GM12864 (cell line): ENCODE measurements around the gene PEAK3.
"Not testable (repeated sequence)": the region's sequence is repeated elsewhere in the genome, so short reads cannot be mapped to it uniquely, and the experiment has no call there.

Experiments
- DNase-seq: peaks from one replicate; pipeline ENCODE4 v3.0.0-alpha.2; 2011; ENCODE audit warnings: low read depth
- H3K4me3 ChIP-seq: 2 replicates; pipeline ENCODE4 v1.5.1; 2011; ENCODE audit warnings: mild to moderate bottlenecking, low read depth, low read length, control low read depth
- CTCF ChIP-seq: IDR thresholded peaks from 2 replicates; pipeline ENCODE4 v1.5.1; 2011; ENCODE audit warnings: low read depth, mild to moderate bottlenecking, moderate library complexity, low read length, control low read depth, inconsistent platforms; ENCODE audit errors: missing control alignments

PEAK3 gene

GRCh38 chr19:2288338-2288817 lies 6.4 kb upstream of the PEAK3 start:
- H3K4me3 ChIP-seq: no peak overlapping the region
- no peak for TF ChIP-seq CTCF
- no peak for DNase-seq

GRCh38 chr19:2287585-2288337 lies 5.8 kb upstream of the PEAK3 start:
- H3K4me3 ChIP-seq: no peak overlapping the region
- no peak for TF ChIP-seq CTCF
- DNase-seq: no peak

- TF ChIP-seq CTCF: no peak
- no peak for DNase-seq
- no peak overlapping the region for H3K4me3 ChIP-seq
Measured at GRCh38 chr19:2286402-2287140, 4.6 kb upstream of the PEAK3 start.

GRCh38 chr19:2283835-2284507 lies 2.0 kb upstream of the PEAK3 start:
- DNase-seq: no peak
- H3K4me3 ChIP-seq: no peak overlapping the region
- no peak for TF ChIP-seq CTCF

GRCh38 chr19:2282862-2283237 lies 875 bp upstream of the PEAK3 start:
- no peak overlapping the region for H3K4me3 ChIP-seq
- TF ChIP-seq CTCF: no peak
- DNase-seq: no peak

- not testable (repeated sequence) for DNase-seq, H3K4me3 ChIP-seq
Measured at GRCh38 chr19:2281265-2282061, 512 bp downstream of the PEAK3 start.
